ENCODE data around the gene IGIP.

Gene IGIP

GRCh38 chr5:140118302-140118936 lies 7.3 kb upstream of the IGIP start:
- no peaks in the 10 kb centered on the region for H3K9me3 ChIP-seq (ENCODE audit: control insufficient read depth in 2 of 2, low read length in 2 of 2)
- no peaks in the 10 kb centered on the region for H3K36me3 ChIP-seq (ENCODE audit: control insufficient read depth in 2 of 2, insufficient read depth in 2 of 2, low read length in 2 of 2)
- H3K27ac ChIP-seq (ENCODE audit: low read length), result no peak overlapping the region
- H3K4me1 ChIP-seq (ENCODE audit: control insufficient read depth, insufficient read depth, low read length), result peaks cover 11% of the 10 kb centered on the region
- H3K4me3 ChIP-seq (ENCODE audit: low read length in 2 of 2), result no peak overlapping the region
- H3K27me3 ChIP-seq (ENCODE audit: control insufficient read depth in 1 of 2, insufficient read depth in 2 of 2, low read length in 2 of 2), result no peaks in the 10 kb centered on the region
- no peak overlapping the region for H3K9ac ChIP-seq (ENCODE audit: low read length in 2 of 2)

- no peaks in the 10 kb centered on the region for H3K36me3 ChIP-seq (ENCODE audit: control insufficient read depth in 2 of 2, insufficient read depth in 2 of 2, low read length in 2 of 2)
- H3K4me3 ChIP-seq (ENCODE audit: low read length in 2 of 2), result no peak overlapping the region
- H3K27ac ChIP-seq (ENCODE audit: low read length), result no peak overlapping the region
- no peaks in the 10 kb centered on the region for H3K9me3 ChIP-seq (ENCODE audit: control insufficient read depth in 2 of 2, low read length in 2 of 2)
- no peaks in the 10 kb centered on the region for H3K4me1 ChIP-seq (ENCODE audit: control insufficient read depth, insufficient read depth, low read length)
- no peak overlapping the region for H3K9ac ChIP-seq (ENCODE audit: low read length in 2 of 2)
- no peaks in the 10 kb centered on the region for H3K27me3 ChIP-seq (ENCODE audit: control insufficient read depth in 1 of 2, insufficient read depth in 2 of 2, low read length in 2 of 2)
These were observed 727 bp downstream of the IGIP start for GRCh38 chr5:140126315-140127012.

- Histone ChIP-seq H3K27me3 (ENCODE audit: control insufficient read depth in 1 of 2, insufficient read depth in 2 of 2, low read length in 2 of 2) (no peaks in the 10 kb centered on the region), H3K4me3 (ENCODE audit: low read length in 2 of 2) (no peak overlapping the region), H3K27ac (ENCODE audit: low read length) (no peak overlapping the region), H3K4me1 (ENCODE audit: control insufficient read depth, insufficient read depth, low read length) (peaks cover 14% of the 10 kb centered on the region), H3K9me3 (ENCODE audit: control insufficient read depth in 2 of 2, low read length in 2 of 2) (no peaks in the 10 kb centered on the region), H3K36me3 (ENCODE audit: control insufficient read depth in 2 of 2, insufficient read depth in 2 of 2, low read length in 2 of 2) (no peaks in the 10 kb centered on the region), H3K9ac (ENCODE audit: low read length in 2 of 2) (no peak overlapping the region)
These were observed 2.6 kb downstream of the IGIP start for GRCh38 chr5:140128376-140128775.

- Histone ChIP-seq H3K27me3 (ENCODE audit: control insufficient read depth in 1 of 2, insufficient read depth in 2 of 2, low read length in 2 of 2) (no peaks in the 10 kb centered on the region), H3K36me3 (ENCODE audit: control insufficient read depth in 2 of 2, insufficient read depth in 2 of 2, low read length in 2 of 2) (no peaks in the 10 kb centered on the region), H3K4me3 (ENCODE audit: low read length in 2 of 2) (no peak overlapping the region), H3K9ac (ENCODE audit: low read length in 2 of 2) (no peak overlapping the region), H3K27ac (ENCODE audit: low read length) (no peak overlapping the region), H3K9me3 (ENCODE audit: control insufficient read depth in 2 of 2, low read length in 2 of 2) (no peaks in the 10 kb centered on the region), H3K4me1 (ENCODE audit: control insufficient read depth, insufficient read depth, low read length) (peaks cover 15% of the 10 kb centered on the region)
These were observed 5.4 kb downstream of the IGIP start for GRCh38 chr5:140130949-140131733.

GRCh38 chr5:140131967-140132409 lies 6.3 kb downstream of the IGIP start:
- peaks cover 15% of the 10 kb centered on the region for H3K4me1 ChIP-seq (ENCODE audit: control insufficient read depth, insufficient read depth, low read length)
- H3K27ac ChIP-seq (ENCODE audit: low read length), result no peak overlapping the region
- H3K9ac ChIP-seq (ENCODE audit: low read length in 2 of 2), result no peak overlapping the region
- H3K27me3 ChIP-seq (ENCODE audit: control insufficient read depth in 1 of 2, insufficient read depth in 2 of 2, low read length in 2 of 2), result no peaks in the 10 kb centered on the region
- no peaks in the 10 kb centered on the region for H3K9me3 ChIP-seq (ENCODE audit: control insufficient read depth in 2 of 2, low read length in 2 of 2)
- no peak overlapping the region for H3K4me3 ChIP-seq (ENCODE audit: low read length in 2 of 2)
- no peaks in the 10 kb centered on the region for H3K36me3 ChIP-seq (ENCODE audit: control insufficient read depth in 2 of 2, insufficient read depth in 2 of 2, low read length in 2 of 2)

GRCh38 chr5:140133514-140134167 lies 7.9 kb downstream of the IGIP start:
- Histone ChIP-seq H3K27me3 (ENCODE audit: control insufficient read depth in 1 of 2, insufficient read depth in 2 of 2, low read length in 2 of 2) (no peaks in the 10 kb centered on the region), H3K4me1 (ENCODE audit: control insufficient read depth, insufficient read depth, low read length) (peaks cover 17% of the 10 kb centered on the region), H3K4me3 (ENCODE audit: low read length in 2 of 2) (no peak overlapping the region), H3K36me3 (ENCODE audit: control insufficient read depth in 2 of 2, insufficient read depth in 2 of 2, low read length in 2 of 2) (no peaks in the 10 kb centered on the region), H3K27ac (ENCODE audit: low read length) (no peak overlapping the region), H3K9ac (ENCODE audit: low read length in 2 of 2) (no peak overlapping the region), H3K9me3 (ENCODE audit: control insufficient read depth in 2 of 2, low read length in 2 of 2) (no peaks in the 10 kb centered on the region)

GRCh38 chr5:140134277-140134935 lies 8.7 kb downstream of the IGIP start:
- Histone ChIP-seq H3K27me3 (ENCODE audit: control insufficient read depth in 1 of 2, insufficient read depth in 2 of 2, low read length in 2 of 2) (no peaks in the 10 kb centered on the region), H3K27ac (ENCODE audit: low read length) (no peak overlapping the region), H3K4me1 (ENCODE audit: control insufficient read depth, insufficient read depth, low read length) (peaks cover 17% of the 10 kb centered on the region), H3K36me3 (ENCODE audit: control insufficient read depth in 2 of 2, insufficient read depth in 2 of 2, low read length in 2 of 2) (no peaks in the 10 kb centered on the region), H3K9ac (ENCODE audit: low read length in 2 of 2) (no peak overlapping the region), H3K9me3 (ENCODE audit: control insufficient read depth in 2 of 2, low read length in 2 of 2) (no peaks in the 10 kb centered on the region), H3K4me3 (ENCODE audit: low read length in 2 of 2) (no peak overlapping the region)

GRCh38 chr5:140135127-140135526 lies 9.4 kb downstream of the IGIP start:
- Histone ChIP-seq H3K36me3 (ENCODE audit: control insufficient read depth in 2 of 2, insufficient read depth in 2 of 2, low read length in 2 of 2) (no peaks in the 10 kb centered on the region), H3K9ac (ENCODE audit: low read length in 2 of 2) (no peak overlapping the region), H3K9me3 (ENCODE audit: control insufficient read depth in 2 of 2, low read length in 2 of 2) (no peaks in the 10 kb centered on the region), H3K4me1 (ENCODE audit: control insufficient read depth, insufficient read depth, low read length) (peaks cover 17% of the 10 kb centered on the region), H3K4me3 (ENCODE audit: low read length in 2 of 2) (no peak overlapping the region), H3K27ac (ENCODE audit: low read length) (no peak overlapping the region), H3K27me3 (ENCODE audit: control insufficient read depth in 1 of 2, insufficient read depth in 2 of 2, low read length in 2 of 2) (no peaks in the 10 kb centered on the region)

- Histone ChIP-seq H3K27me3 (ENCODE audit: control insufficient read depth in 1 of 2, insufficient read depth in 2 of 2, low read length in 2 of 2) (no peaks in the 10 kb centered on the region), H3K9ac (ENCODE audit: low read length in 2 of 2) (no peak overlapping the region), H3K36me3 (ENCODE audit: control insufficient read depth in 2 of 2, insufficient read depth in 2 of 2, low read length in 2 of 2) (no peaks in the 10 kb centered on the region), H3K4me3 (ENCODE audit: low read length in 2 of 2) (no peak overlapping the region), H3K4me1 (ENCODE audit: control insufficient read depth, insufficient read depth, low read length) (peaks cover 29% of the 10 kb centered on the region), H3K9me3 (ENCODE audit: control insufficient read depth in 2 of 2, low read length in 2 of 2) (no peaks in the 10 kb centered on the region), H3K27ac (ENCODE audit: low read length) (no peak overlapping the region)
These were observed 10.9 kb downstream of the IGIP start for GRCh38 chr5:140136624-140137023.

GRCh38 chr5:140140435-140140834 lies 14.7 kb downstream of the IGIP start:
- Histone ChIP-seq H3K27ac (ENCODE audit: low read length) (no peak overlapping the region), H3K36me3 (ENCODE audit: control insufficient read depth in 2 of 2, insufficient read depth in 2 of 2, low read length in 2 of 2) (no peaks in the 10 kb centered on the region)

More at GRCh38 chr5:140140435-140140834, 14.7 kb downstream of the IGIP start:
- H3K9ac ChIP-seq (ENCODE audit: low read length in 2 of 2), result no peak overlapping the region
- no peaks in the 10 kb centered on the region for H3K9me3 ChIP-seq (ENCODE audit: control insufficient read depth in 2 of 2, low read length in 2 of 2)
- no peak overlapping the region for H3K4me3 ChIP-seq (ENCODE audit: low read length in 2 of 2)
- H3K27me3 ChIP-seq (ENCODE audit: control insufficient read depth in 1 of 2, insufficient read depth in 2 of 2, low read length in 2 of 2), result no peaks in the 10 kb centered on the region
- peaks cover 36% of the 10 kb centered on the region for H3K4me1 ChIP-seq (ENCODE audit: control insufficient read depth, insufficient read depth, low read length)

Measured in stomach smooth muscle (tissue), 2 donors.